HG03520 (cell line): ENCODE measurements around the gene NACAD.

Source experiments
- ATAC-seq: cut with Tn5 transposase; IDR thresholded peaks from one replicate; pipeline ENCODE4 v1.9.1; 2021; ENCODE audit warnings: mild to moderate bottlenecking, moderate library complexity; ENCODE audit not compliant: unreplicated experiment

Gene NACAD

DNA sequence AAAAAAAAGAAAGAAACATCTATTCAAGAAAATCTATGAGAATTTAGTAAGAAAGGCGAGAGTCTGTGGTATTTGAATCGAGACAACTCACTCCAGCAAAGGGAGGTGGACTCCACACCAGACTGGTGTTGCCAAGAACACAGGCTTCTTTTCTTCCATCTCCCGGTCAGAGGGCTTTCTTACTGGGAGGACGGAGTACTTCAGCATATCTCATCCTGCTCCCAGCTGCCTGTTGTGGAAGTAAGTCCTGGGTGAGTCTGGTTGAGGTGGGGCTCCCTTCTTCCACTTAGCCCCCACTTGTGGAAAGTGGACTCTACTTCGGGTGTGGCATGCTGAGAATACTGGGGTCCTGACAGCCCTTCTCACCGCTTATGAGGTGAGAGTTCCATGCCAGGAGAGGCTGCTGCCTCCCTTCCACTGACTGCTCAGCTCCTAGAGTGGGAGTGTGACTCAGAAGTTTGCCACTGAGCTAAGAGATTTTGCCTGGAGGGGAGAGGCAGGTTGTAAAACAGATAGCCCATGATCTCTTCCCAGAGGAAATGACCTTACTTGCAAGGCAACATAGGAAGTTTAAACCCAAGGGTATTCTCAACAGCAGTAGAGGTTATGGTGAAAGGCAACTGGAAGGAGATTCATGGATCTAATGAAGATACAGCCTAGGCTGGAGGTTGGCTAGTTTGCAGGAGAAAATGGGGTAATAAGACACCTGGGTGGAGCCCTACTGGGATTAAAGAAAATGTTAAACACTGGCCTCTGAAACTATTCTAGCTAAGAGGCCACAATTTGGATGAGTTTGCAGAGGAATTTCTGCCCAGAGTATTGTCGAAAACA, 3.5 kb upstream of the NACAD start:
- no peak for ATAC-seq

DNA sequence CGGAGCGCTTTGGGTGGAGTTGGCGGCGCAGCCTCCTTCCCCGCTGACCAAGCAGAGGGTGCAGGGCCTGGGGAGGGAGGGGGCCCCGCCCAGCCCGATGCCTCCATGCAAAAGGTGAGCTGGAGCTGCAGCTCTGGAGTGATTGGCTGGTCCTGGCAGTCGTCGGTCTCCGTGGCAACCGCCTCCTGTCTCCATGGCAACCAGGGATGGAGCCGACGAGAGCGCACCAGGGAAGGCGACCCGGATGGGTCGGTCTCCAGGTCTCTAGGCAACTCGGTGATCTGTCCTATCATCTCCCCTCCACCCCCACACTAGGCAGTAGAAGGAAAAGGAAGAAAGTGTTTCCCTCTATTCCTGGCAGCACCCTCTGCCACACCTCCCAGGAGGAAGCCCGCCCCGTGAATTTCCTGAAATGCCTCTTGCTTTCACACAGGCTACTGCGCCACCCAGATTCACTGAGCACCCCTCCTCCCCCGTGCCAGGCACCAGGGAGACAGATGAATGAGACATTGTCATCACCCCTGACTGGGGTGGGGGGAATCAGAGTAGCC, 647 bp upstream of the NACAD start:
- no peak for ATAC-seq

DNA sequence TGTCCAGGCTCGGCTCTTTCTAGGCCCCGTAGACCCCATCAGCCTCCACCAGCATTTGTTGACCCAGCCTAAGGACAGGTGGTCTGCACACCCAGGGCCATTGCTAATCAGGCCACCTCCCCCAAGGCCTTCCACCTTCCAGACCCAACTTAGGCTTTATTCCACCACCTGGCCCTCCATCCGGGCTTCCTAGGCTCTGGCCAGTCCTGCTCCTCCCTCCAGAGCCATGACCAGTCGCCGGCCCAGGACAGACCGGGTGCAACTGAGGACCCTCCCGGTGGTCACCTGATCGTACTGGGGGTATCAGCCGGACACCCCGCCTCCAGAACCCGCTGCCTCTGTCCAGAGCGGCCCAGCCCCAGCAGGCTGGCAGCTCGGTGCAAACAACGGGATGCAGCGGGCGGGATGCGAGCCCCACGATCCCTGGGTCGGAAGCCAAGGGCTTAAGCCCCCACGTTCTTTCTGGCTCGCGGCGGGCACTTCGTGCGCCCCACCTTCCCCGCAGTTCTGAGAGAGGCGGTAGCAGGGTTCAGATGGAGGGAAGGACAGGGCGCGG, 545 bp downstream of the NACAD start:
- no peak for ATAC-seq

DNA sequence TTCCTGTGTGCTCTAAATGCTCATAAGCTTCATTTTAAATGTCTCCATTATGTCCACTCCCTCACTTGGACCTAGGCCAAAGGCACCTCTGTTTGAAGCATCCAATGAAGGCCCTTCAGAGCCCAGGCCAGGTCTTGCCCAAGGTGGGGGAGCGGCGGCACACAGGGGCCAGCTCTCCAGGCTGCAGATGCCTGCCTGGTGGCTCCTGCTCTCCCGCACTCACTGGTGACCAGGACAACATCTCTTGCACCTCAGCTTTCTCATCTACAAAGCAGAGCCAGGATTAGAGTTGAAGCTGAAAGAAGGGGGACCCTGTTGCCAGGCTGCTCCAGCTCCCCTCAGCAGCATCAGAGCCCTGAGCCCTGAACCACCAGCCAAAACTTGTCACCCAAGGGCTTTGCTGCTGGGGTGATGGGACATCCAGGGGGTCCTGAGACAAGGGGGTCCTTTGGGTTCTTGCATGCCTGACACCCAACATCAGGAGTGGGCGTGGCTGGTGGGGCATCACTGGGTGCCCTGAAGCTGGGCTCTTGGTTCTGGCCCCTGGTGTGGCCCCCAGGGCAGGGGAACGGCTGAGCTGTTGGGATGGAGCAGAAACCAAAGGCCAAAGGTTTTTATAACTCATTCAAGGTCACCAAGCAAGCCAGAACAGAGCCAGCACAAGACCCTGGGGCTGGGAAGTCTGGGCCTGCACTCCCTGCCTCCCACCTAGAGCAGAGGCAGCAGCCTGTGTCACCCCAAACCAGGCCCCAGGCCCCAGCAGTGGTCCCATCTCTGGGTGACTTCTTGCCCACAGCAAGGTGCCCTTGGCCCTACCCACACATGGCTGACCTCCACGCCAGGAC, 1.2 kb downstream of the NACAD start:
- ATAC-seq, result no peak

DNA sequence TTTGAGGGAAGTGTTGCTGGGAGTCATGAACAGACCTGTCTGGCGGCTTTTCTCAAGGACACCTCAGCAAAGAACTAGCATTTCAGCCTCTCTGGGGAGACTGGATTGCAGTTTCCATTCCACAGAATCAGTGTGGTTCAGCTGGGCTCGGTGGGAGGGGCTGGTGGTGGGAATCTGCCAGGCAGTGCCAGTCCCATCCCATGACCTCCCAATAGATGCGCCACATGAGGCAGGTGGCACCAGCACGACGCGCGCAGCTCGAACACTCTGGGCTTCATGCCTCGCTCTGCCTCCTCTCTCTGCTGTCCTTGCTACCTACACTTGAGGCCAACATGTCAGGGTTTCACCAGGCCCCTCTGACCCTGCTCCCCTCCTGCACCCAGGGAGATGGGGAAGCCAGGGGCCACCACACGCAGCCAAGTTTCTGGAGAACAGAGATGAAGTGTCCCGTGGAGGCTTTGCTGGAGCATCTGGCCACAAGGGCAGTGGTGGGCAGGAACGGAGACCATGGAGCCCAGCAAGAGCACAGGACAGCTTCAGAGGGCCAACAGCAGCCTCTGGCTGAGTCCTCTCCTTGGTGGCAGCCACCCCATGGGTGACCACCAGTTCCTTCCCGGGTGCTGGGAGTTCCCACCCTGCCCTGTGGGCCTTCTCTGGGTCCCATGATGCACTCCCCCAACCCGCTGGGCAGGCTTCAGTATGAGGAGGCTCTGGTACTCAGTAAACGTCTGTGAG, 2.3 kb downstream of the NACAD start:
- no peak for ATAC-seq

DNA sequence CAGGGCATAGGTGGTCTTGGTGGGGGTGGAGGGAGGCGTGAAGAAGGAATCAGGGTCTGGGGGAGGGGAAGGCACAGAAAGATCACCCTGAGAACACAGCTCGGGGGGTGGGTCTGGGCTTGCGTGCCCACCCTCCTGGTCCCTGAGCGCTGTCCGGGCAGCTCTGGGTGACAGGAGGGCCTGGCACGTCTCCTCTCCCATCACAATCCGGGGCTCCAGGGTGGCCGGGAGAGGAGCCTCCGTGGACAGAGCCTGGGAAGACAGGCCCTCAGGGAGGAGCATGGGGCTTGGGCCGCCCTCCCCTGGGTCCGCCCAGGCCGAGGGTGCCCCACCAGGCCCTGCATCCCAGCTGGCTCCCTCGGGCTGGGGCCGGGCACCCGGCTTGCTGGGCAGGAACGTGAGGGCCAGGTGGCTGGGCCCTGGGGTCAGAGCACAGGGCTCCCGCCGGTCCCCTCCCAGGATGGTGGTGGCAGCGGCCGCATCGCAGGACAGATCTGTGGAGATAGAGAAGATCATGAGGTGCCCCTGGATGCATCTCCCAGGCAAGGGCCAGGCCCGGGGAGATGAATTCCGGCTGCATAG, 3.1 kb downstream of the NACAD start:
- no peak for ATAC-seq

DNA sequence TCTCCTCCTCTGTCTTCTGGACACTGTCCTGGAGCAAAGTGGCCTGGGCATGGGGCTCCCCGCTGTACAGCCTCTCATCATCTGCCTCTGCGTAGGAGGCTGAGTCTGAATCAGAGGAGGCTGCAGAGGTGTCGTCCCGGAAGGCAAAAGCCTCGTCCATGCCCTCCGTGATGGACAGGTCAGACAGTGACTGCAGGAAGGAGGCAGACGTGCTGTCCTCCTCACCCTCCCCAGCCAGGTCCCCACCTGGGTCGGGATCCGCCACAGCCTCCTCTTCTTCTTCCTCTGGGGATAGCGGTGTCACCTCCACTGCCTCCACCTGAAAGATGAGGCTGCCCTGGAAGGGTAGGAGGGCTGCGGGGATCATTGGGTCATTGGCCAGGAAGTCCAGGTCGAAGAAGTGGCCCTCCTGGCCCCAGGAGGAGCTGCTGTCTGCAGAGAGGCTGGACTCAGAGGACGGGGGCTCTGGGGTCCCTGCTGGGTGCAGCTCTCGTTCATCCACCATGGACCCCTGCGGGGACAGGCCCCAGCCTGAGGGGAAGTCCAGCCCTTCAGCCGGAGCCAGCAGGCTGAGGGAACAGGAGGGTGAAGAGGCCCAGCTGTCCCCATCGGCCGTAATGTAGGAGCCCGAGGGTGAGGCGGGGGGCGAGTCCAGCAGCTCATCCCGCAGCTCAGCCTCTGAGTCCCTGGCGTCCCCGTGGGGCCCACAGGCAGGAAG, 3.7 kb downstream of the NACAD start:
- ATAC-seq, result no peak

DNA sequence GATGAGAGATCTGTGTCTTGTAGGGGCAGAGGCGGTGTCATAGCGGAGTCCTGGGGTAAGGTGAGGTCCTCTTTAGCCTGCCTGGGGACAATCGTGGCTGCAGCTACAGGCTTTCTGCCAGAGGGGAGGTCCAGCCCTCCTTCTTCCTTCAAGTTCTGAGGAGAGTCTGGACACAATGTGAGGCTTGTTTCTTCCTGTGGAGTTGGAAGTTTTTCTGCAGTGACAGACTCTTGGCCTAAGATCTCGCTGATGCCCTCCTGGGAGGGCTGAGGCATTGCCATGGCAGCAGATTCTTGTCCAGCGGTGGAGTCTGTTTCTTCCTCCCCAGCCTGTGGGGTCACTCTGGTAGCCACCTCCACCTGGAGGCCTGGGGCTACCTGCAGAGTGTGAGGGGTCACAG, 4.4 kb downstream of the NACAD start:
- no peak for ATAC-seq

DNA sequence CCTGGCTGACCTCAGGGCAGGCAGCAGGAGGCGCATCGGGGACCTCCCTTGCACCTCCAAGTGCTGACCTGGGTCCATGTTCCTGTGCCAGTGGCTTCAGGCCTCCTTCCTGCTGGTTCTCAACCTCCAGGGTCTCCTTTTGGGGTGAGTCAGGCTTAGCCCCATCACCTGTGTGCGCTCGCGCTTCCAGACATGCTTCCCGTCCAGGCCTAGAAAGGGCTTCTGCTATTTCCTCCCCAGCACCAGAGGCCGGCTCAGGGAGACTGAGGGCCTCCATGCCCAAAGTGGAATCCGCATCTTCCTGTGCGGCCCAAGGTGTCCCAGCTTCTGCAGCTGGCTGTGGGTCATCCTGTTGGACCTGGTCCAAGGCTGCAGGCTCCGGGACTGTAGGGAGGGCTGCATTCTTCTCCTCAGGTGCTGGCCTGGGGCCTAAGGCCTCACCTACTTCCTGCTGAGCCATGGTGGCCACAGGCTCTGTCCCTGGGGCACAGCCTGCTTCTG, 5.9 kb downstream of the NACAD start:
- no peak for ATAC-seq

DNA sequence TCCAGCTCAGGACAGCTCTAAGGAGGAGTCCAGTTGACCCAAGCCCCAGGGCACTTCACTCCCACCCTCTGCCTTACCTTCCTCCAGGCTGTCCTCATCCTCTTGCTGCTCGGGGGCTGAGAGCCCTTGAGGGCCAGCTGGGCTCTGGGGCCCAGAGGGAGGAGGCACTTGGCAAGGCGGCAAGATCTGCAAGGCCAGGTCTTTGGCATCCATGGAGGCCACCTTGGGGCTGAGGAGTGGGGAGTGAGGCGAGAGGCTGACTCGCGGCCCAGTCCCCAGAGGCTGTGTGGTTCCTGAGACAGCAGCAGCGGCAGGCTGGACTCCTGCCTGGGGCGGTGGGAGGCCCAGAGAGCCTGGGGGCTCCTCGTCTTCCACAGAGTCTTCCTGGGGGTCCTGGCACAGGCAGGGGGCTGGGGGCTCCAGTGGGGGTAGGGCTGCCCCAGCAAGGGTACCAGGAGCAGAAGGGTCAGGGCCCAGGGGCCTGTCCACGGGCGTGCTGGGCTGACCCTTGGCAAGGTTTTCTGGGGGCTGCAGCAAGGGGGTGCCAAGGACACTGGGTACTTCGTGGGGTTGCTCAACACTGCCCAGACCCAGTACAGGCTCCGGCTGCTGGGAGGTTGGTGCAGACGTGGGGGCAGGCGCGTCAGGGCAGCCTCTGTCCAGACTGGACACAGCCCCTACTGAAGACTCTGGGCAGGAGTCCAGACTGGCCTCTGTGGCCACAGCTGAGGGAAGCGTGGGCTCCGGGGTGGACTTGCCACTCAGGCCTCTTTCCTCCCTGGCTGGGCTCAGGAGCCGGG, 6.5 kb downstream of the NACAD start:
- ATAC-seq, result no peak

DNA sequence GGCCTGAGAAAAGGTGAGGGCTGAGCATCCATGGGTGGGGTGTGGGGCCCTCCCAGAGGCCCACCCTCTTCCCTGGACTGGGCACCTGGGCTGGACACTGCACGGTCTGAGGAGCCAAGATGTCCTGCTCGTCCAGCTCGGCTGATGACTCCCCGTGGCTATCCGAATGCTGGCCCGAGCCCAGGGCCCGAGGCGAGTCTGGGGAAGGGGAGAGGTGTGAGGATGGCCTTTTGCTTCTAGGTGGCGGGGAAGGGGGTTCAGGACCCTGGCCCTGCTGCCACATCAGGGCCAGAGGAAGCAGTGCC, 7.1 kb downstream of the NACAD start:
- ATAC-seq, result no peak

DNA sequence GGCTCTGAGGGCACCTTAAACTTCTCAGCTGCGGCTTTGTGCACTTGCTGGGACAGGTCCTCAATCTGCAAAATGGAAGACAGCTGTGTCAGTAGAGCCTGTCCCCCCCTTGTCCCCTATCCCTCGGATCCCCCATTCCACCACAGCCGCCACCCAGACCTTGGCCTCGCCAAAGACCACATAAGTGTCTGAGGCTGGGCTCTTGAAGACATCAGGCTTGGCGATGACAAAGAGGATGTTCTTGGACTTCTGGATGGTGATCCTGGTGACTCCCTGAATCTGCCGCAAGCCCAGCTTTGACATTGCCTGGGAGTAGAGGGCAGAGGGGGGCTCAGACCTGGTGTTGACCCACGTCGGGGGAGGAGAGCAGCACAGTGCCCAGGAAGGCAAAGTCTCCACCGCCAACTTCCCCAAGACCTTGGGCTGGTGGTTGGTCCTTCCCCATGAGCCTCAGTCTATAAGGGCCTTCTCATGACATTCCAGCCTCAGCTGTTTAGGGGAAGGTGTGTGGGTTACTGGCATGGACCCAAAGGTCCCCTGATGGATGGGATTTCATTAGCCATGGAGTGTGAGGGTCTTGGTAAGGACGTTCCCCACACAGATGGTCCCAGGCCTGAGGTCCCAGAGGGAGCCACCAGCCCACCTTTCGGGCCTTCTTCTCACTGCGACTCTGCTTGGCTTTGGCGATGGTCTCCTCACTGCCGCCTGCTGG, 7.7 kb downstream of the NACAD start:
- no peak for ATAC-seq

DNA sequence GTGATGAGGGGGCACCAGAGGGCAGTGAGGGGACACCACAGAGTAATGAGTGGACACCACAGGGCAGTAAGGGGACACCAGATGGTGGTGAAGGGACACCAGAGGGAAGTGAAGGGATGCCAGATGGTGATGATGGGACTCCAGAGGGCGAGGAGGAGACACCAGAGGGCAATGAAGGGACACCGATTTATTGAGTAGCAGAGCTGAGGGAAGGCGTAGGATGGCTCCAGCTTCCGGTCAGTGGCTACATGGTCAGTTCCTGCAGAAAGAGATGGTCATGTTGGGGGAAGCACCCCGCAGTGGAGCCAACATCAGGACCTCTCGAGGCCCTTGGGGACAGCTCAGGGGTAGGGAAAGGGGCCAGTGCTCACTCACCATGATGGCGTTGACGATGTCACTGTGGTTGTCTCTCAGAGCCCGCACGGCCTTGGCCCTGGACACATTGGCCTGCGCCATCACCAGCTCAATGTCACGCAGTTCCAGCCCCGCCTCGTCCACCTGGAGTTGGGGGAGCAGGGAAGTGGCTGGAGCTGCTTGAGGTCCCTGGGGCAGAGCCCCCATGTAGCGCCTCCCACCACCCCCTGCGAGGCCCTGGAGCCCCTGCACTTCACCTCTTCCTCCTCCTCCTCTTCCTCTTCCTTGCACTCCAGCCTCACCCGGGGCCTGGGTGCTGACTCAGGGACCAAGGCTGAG, 8.4 kb downstream of the NACAD start:
- ATAC-seq, result no peak

DNA sequence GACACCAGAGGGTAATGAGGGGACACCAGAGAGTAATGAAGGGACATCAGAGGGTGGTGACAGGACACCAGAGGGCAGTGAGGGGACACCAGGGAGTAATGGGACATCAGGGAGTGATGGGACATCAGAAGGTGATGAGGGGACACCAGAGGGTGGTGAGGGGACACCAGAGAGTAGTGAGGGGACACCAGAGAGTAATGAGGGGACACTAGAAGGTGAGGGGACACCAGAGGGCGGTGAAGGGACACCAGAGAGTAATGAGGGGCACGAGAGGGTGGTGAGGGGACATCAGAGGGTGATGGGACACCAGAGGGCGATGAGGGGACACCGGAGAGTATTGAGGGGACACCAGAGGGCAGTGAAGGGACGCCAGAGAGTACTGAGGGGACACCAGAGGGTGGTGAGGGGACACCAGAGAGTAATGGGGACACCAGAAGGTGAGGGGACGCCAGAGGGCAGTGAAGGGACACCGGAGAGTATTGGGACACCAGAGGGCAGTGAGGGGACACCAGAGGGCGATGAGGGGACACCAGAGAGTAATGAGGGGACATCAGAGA, 10.6 kb downstream of the NACAD start:
- ATAC-seq, result no peak

DNA sequence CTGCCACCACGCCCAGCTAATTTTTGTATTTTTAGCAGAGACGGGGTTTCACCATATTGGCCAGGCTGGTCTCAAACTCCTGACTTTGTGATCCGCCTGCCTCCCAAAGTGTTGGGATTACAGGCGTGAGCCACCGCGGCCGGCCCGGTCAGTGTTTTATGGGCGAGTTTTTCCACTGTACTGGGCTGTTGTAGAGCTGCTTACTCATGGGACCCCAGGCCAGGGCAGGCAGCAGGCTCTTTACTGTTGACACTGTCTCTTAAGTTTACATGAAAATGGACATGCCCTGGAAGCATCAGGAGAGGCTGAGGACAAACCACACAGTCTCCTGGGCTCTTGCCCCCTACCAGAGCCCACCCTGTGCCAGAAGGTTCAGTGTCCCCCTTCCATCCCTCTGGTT, 11.2 kb downstream of the NACAD start:
- ATAC-seq, result no peak

DNA sequence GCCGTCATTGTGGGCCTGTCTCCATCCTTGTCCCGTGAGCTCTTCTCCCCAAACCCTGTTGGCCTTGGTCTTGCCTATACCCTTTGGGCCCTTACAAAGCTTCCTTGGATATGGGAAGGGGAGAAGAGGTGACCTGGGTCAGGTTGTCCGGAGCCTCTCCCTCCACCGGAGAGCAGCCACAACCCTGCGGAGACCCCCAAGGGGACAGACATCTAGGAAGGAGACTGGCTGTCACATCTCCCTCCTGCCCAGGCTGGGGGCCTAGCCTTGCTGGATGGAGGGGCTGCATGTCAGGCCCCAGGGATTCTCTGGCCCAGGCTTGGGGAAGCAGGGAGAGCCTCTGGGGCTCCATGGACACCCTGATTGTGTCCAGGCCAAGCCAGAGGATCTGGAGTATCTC, 11.8 kb downstream of the NACAD start:
- ATAC-seq, result no peak
